ENCODE measurements around the gene RGL2.

Gene RGL2

GRCh38 chr6:33315793-33316602, 17.3 kb upstream of the RGL2 start:
- DNase-seq: no peak

GRCh38 chr6:33314943-33315792, 16.4 kb upstream of the RGL2 start:
- DNase-seq: no peak

- peak; percentile 61 for DNase-seq
These were observed 15.8 kb upstream of the RGL2 start for GRCh38 chr6:33314515-33314942.

GRCh38 chr6:33313709-33314514, 15.2 kb upstream of the RGL2 start, which contains the start of gene TAPBP:
TAPBP (minus strand) TSS chr6:33314078; CDS start chr6:33314041, 37 bp downstream.
- DNase-seq: peak; percentile 78

- peak; percentile 49 for DNase-seq
These were observed 14.5 kb upstream of the RGL2 start for GRCh38 chr6:33313105-33313708.

- peak; percentile 76 for DNase-seq
These were observed 13.8 kb upstream of the RGL2 start for GRCh38 chr6:33312361-33313104.

- no peak for DNase-seq
These were observed 7.6 kb upstream of the RGL2 start for GRCh38 chr6:33306356-33306755.

GRCh38 chr6:33305052-33305451, 6.3 kb upstream of the RGL2 start:
- DNase-seq: no peak

- DNase-seq: no peak
These were observed 5.5 kb upstream of the RGL2 start for GRCh38 chr6:33304216-33304615.

GRCh38 chr6:33301877-33302276, 3.1 kb upstream of the RGL2 start:
- no peak for DNase-seq

- DNase-seq: peak; percentile 89
These were observed 649 bp upstream of the RGL2 start for GRCh38 chr6:33299237-33299944.

GRCh38 chr6:33297956-33298772, 578 bp downstream of the RGL2 start:
- peak; percentile 30 for DNase-seq

- DNase-seq: no peak
These were observed 1.3 kb downstream of the RGL2 start for GRCh38 chr6:33297406-33297955.

- no peak for DNase-seq
These were observed 1.8 kb downstream of the RGL2 start for GRCh38 chr6:33296797-33297405.

- DNase-seq: no peak
These were observed 2.9 kb downstream of the RGL2 start for GRCh38 chr6:33295621-33296369.

- DNase-seq: no peak
These were observed 4.5 kb downstream of the RGL2 start for GRCh38 chr6:33294086-33294823.

GRCh38 chr6:33292996-33293682, 5.6 kb downstream of the RGL2 start:
- no peak for DNase-seq

Data from activated T-cell treated with anti-CD3 and anti-CD28 coated beads for 4 hours (primary cell).